PC-9 (cell line): ENCODE measurements around the gene LONP1. TPM values are rescaled to one million over a fixed set of nuclear protein-coding genes. Genes with fewer than 3 reads are reported as not detected.

Experiments
- BruUV-seq: library from RNA; stranded (reverse); fragments of 400-500 nt; replicated peaks from 2 replicates; lab custom pipeline; 2021; lab: Mats Ljungman, UMichigan
- CTCF ChIA-PET: fragments of 300-600 bp; sonication (Branson Sonifier 250); formaldehyde crosslinking; loops from one replicate; lab custom pipeline; 2022; ENCODE audit warnings: antibody characterized with exemption; lab: Charles Lee
- POLR2A ChIA-PET: fragments of 300-600 bp; sonication (Branson Sonifier 250); formaldehyde crosslinking; loops from one replicate; lab custom pipeline; 2022; ENCODE audit warnings: antibody characterized with exemption; ENCODE audit not compliant: unreplicated experiment; lab: Charles Lee
- DNase-seq, 2 experiments: peaks; one replicate each; pipeline versions ENCODE4 v3.0.0 to v3.0.0-alpha.2; 2015 to 2022; ENCODE audit warnings: mixed read lengths in 1 of 2
- H2AFZ ChIP-seq: fragments of 200-600 bp; sonication (generic); 2 replicates; pipeline ENCODE4 v1.8.1; 2017; ENCODE audit warnings: antibody characterized with exemption
- H3F3A ChIP-seq: fragments of 200-600 bp; sonication (generic); 2 replicates; pipeline ENCODE4 v1.8.1; 2017; ENCODE audit warnings: antibody characterized with exemption, mild to moderate bottlenecking, low read depth; ENCODE audit not compliant: insufficient read depth
- H3K27ac ChIP-seq: fragments of 200-600 bp; sonication (generic); 2 replicates; pipeline ENCODE4 v1.6.1; 2016; ENCODE audit warnings: mixed run types
- H3K27me3 ChIP-seq: fragments of 200-600 bp; sonication (generic); 2 replicates; pipeline ENCODE4 v1.6.1; 2016; ENCODE audit warnings: low read depth, mixed run types; ENCODE audit not compliant: insufficient read depth
- H3K36me3 ChIP-seq: fragments of 200-600 bp; sonication (generic); 2 replicates; pipeline ENCODE4 v1.6.1; 2016; ENCODE audit warnings: low read depth, mixed run types
- H3K4me1 ChIP-seq: fragments of 200-600 bp; sonication (generic); replicated peaks from 2 replicates; pipeline ENCODE4 v1.6.1; 2016; ENCODE audit warnings: mixed run types; ENCODE audit not compliant: insufficient read depth
- H3K4me2 ChIP-seq: fragments of 200-600 bp; sonication (generic); 2 replicates; pipeline ENCODE4 v1.6.1; 2017; ENCODE audit warnings: mixed run types
- H3K4me3 ChIP-seq: fragments of 200-600 bp; sonication (generic); 2 replicates; pipeline ENCODE4 v1.6.1; 2016; ENCODE audit warnings: mixed run types
- H3K79me2 ChIP-seq: fragments of 200-600 bp; sonication (generic); 2 replicates; pipeline ENCODE4 v1.6.1; 2017; ENCODE audit warnings: low read depth, mixed run types
- H3K9me2 ChIP-seq: fragments of 200-600 bp; sonication (generic); 2 replicates; pipeline ENCODE4 v1.8.1; 2017; ENCODE audit warnings: mild to moderate bottlenecking; ENCODE audit not compliant: insufficient read depth
- H3K9me3 ChIP-seq: fragments of 200-600 bp; sonication (generic); 2 replicates; pipeline ENCODE4 v1.8.1; 2016; ENCODE audit warnings: low read depth; ENCODE audit not compliant: insufficient read depth
- H4K20me1 ChIP-seq: fragments of 200-600 bp; sonication (generic); 2 replicates; pipeline ENCODE4 v1.8.1; 2017; ENCODE audit not compliant: insufficient read depth
- EZH2 ChIP-seq: fragments of 200-600 bp; sonication (generic); IDR thresholded peaks from 2 replicates; pipeline ENCODE4 v1.8.0; 2017; ENCODE audit warnings: antibody characterized with exemption, low read depth
- intact Hi-C: fragments of 100-400 bp; cut with micrococcal nuclease; formaldehyde crosslinking; loops from one replicate; pipeline ENCODE4 v1.10.0; 2022; ENCODE audit not compliant: unreplicated experiment
- total RNA-seq: library from RNA; stranded (reverse); gene quantifications from 2 replicates; pipeline ENCODE4 v1.2.3, GENCODE V29; 2021
- TF ChIP-seq, protein P1 (sequence below): fragments of 200-600 bp; sonication (generic); conservative IDR thresholded peaks from 2 replicates; pipeline ENCODE4 v1.6.1; 2017; ENCODE audit warnings: mixed run types, antibody characterized with exemption, mild to moderate bottlenecking, moderate library complexity

The LONP1 gene
- total RNA-seq, 1 experiment from 2014 or later, result 78.2 TPM

DNA sequence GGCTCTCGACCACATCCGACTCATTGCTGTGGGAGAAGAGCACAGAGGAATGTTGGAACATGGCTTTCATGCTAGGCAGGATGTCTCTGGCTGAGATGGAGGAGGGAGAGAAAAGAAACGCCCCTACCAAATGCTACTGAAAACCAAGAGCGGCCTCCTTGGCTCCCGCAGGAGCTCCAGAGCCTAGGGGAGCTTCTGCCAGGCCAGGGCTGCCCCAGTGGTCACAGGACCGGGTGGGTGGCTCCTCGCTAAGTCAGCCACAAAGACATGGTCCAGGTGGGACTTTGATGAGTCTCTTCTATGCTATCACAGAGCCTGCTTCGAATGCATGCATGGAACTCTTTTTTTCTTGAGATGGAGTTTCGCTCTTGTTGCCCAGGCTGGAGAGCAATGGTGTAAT, 6.7 kb downstream of the LONP1 start:
- no peaks in the 10 kb centered on the region for H3K9me3 ChIP-seq
- BruUV-seq, result no TSS peak
- ChIA-PET POLR2A (no interaction called here), CTCF (no interaction called here)
- peaks cover 10% of the 10 kb centered on the region; the same call in 1 of the 2 replicates for H3F3A ChIP-seq
- no peak overlapping the region for H2AFZ ChIP-seq
- no peak overlapping the region for H3K4me2 ChIP-seq
- no peak for TF ChIP-seq EZH2
- TF ChIP-seq, protein P1, sequence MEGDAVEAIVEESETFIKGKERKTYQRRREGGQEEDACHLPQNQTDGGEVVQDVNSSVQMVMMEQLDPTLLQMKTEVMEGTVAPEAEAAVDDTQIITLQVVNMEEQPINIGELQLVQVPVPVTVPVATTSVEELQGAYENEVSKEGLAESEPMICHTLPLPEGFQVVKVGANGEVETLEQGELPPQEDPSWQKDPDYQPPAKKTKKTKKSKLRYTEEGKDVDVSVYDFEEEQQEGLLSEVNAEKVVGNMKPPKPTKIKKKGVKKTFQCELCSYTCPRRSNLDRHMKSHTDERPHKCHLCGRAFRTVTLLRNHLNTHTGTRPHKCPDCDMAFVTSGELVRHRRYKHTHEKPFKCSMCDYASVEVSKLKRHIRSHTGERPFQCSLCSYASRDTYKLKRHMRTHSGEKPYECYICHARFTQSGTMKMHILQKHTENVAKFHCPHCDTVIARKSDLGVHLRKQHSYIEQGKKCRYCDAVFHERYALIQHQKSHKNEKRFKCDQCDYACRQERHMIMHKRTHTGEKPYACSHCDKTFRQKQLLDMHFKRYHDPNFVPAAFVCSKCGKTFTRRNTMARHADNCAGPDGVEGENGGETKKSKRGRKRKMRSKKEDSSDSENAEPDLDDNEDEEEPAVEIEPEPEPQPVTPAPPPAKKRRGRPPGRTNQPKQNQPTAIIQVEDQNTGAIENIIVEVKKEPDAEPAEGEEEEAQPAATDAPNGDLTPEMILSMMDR, result no peak
- H3K4me1 ChIP-seq, result peaks cover 9% of the 10 kb centered on the region
- intact Hi-C loops, result no loop called here
- no peaks in the 10 kb centered on the region for H3K9me2 ChIP-seq
- H3K27me3 ChIP-seq, result no peaks in the 10 kb centered on the region
- H3K36me3 ChIP-seq, result peaks cover 4% of the 10 kb centered on the region; the same call in 1 of the 2 replicates
- peaks cover 42% of the 10 kb centered on the region for H3K79me2 ChIP-seq
- DNase-seq, result no peak
- no peak overlapping the region for H3K27ac ChIP-seq
- H3K4me3 ChIP-seq, result no peak overlapping the region
- H4K20me1 ChIP-seq, result peaks cover 46% of the 10 kb centered on the region

DNA sequence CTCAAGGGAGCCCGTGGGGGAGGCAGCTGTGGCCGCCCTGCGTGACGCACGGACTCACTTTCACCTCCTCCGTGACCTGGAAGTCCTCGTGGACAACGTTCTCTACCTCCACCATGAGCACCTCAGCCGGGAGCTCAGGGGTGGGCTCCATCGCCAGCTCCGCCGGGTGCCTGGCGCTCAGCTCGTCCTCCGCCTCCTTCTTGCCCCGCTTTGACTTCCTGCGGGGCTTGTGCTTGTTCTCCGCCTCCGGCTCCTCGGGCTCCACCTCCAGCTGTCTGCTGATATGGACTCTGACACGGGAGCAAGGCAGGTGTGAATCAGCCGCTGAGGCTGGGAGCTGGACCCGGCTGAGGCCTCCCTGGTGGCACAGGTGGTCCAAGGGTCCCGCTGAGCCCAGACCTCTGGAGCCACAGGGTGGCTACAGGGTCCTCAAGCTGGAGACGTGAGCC, 8.2 kb downstream of the LONP1 start:
- CTCF ChIA-PET, result no interaction called here
- intact Hi-C loops, result no loop called here

DNA sequence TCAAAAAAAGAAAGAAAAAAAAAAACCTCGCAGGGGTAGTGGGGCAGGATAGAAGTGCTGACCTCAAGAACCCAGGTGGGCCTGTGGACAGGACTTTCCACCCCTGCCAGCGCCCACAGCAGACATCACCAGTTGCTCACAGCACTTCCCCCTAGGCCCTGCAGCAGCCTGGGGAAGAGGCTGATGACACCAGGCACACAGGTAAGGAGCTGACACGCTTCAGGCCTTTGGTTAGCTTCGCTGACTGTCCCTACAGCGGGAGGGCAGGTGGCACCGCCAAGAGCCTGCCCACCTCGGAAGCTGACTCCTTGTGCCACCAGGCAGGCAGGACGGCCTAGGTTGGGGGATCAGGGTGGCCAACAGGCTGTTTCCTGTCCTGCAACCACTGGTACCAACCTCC, 8.9 kb downstream of the LONP1 start:
- H3K4me1 ChIP-seq, result no peaks in the 10 kb centered on the region
- H3K79me2 ChIP-seq, result peaks cover 21% of the 10 kb centered on the region
- H3K27me3 ChIP-seq, result no peaks in the 10 kb centered on the region
- no peak overlapping the region for H3K4me2 ChIP-seq
- no peaks in the 10 kb centered on the region for H3K36me3 ChIP-seq
- TF ChIP-seq, protein P1, result no peak
- no peak for TF ChIP-seq EZH2
- intact Hi-C loops, result no loop called here
- DNase-seq, result no peak
- H3F3A ChIP-seq, result no peaks in the 10 kb centered on the region
- H3K27ac ChIP-seq, result no peak overlapping the region
- no peak overlapping the region for H2AFZ ChIP-seq
- no peaks in the 10 kb centered on the region for H3K9me2 ChIP-seq
- no TSS peak for BruUV-seq
- CTCF ChIA-PET, result no interaction called here
- POLR2A ChIA-PET, result no interaction called here
- no peaks in the 10 kb centered on the region for H3K9me3 ChIP-seq
- no peak overlapping the region for H3K4me3 ChIP-seq
- peaks cover 34% of the 10 kb centered on the region for H4K20me1 ChIP-seq

More for the DNA sequence above, 8.2 kb downstream of the LONP1 start:
- Histone ChIP-seq H3K9me2 (no peaks in the 10 kb centered on the region), H3K4me3 (no peak overlapping the region), H3K4me2 (no peak overlapping the region), H3K9me3 (no peaks in the 10 kb centered on the region), H4K20me1 (peaks cover 39% of the 10 kb centered on the region), H3F3A (no peaks in the 10 kb centered on the region), H3K27me3 (no peaks in the 10 kb centered on the region), H3K27ac (no peak overlapping the region), H3K79me2 (peaks cover 27% of the 10 kb centered on the region), H2AFZ (no peak overlapping the region), H3K4me1 (no peaks in the 10 kb centered on the region), H3K36me3 (no peaks in the 10 kb centered on the region)
- no peak for DNase-seq
- POLR2A ChIA-PET, result no interaction called here
- BruUV-seq, result no TSS peak
- no peak for TF ChIP-seq EZH2
- TF ChIP-seq, protein P1, result no peak
